HCT116 (cell line): ENCODE measurements around the gene CREBBP. TPM values are rescaled to one million over a fixed set of nuclear protein-coding genes. Genes with fewer than 3 reads are reported as not detected.

Source experiments
- ATAC-seq: fragments of 200-7000 bp; cut with Tn5 transposase; 2 replicates; pipeline ENCODE4 v1.9.1; 2020; ENCODE audit warnings: mild to moderate bottlenecking, moderate library complexity
- BruUV-seq: library from RNA; stranded (reverse); fragments of 400-500 nt; replicated peaks from 2 replicates; lab custom pipeline; 2021; lab: Mats Ljungman, UMichigan
- CTCF ChIA-PET: fragments of 300-600 bp; sonication (Branson Sonifier 250); formaldehyde crosslinking; loops from one replicate; lab custom pipeline; 2021; ENCODE audit warnings: antibody characterized with exemption; lab: Charles Lee
- POLR2A ChIA-PET: fragments of 300-600, 350-600 bp; sonication (Branson Sonifier 250); formaldehyde crosslinking; loops from one replicate; lab custom pipeline; 2021; ENCODE audit warnings: antibody characterized with exemption; lab: Charles Lee
- RAD21 ChIA-PET, 2 experiments: fragments of 300-600 bp; sonication (Branson Sonifier 250); formaldehyde crosslinking; loops; one replicate each; lab custom pipeline; 2023; ENCODE audit warnings: low total read pairs in 2 of 2; ENCODE audit not compliant: uncharacterized antibody in 2 of 2, unreplicated experiment in 2 of 2, low non-redundant PET in 1 of 2; lab: Charles Lee
- DNase-seq: peaks from one replicate; pipeline ENCODE4 v3.0.0-alpha.2; 2010; ENCODE audit warnings: low read depth, low spot score
- H2AFZ ChIP-seq: fragments of 200-600 bp; shearing (Covaris generic), sonication (generic); 2 replicates; pipeline ENCODE4 v1.6.1; 2017; ENCODE audit warnings: low read depth, mixed run types, mixed read lengths, antibody characterized with exemption, low read length; ENCODE audit not compliant: poor library complexity, severe bottlenecking
- H3K27ac ChIP-seq: 2 replicates; pipeline ENCODE4 v1.5.1; 2012; ENCODE audit warnings: low read depth, low read length
- H3K27me3 ChIP-seq: fragments of 200-600 bp; sonication (generic); 2 replicates; pipeline ENCODE4 v1.6.1; 2016; ENCODE audit warnings: mixed run types, low read length, mixed read lengths; ENCODE audit not compliant: insufficient read depth
- H3K36me3 ChIP-seq, 2 experiments: fragments of 200-500 bp in 1 of 2; fragments of 200-600 bp in 1 of 2; sonication (Bioruptor generic) in 1 of 2; sonication (generic) in 1 of 2; 2 replicates each; pipeline versions ENCODE4 v1.5.1 to v1.6.1; 2014 to 2016; ENCODE audit warnings: low read length in 2 of 2, inconsistent platforms in 1 of 2, mixed read lengths in 1 of 2, mixed run types in 1 of 2; ENCODE audit not compliant: insufficient read depth in 2 of 2, control insufficient read depth in 1 of 2
- H3K4me1 ChIP-seq, 2 experiments: fragments of 200-600 bp in 1 of 2; sonication (generic) in 1 of 2; 2 replicates each; pipeline versions ENCODE4 v1.5.1 to v1.6.1; 2012 to 2017; ENCODE audit warnings: low read length in 2 of 2, inconsistent platforms in 1 of 2, mild to moderate bottlenecking in 1 of 2, mixed read lengths in 1 of 2, mixed run types in 1 of 2, moderate library complexity in 1 of 2; ENCODE audit not compliant: insufficient read depth in 2 of 2, control insufficient read depth in 1 of 2
- H3K4me2 ChIP-seq: fragments of 200-600 bp; sonication (generic); 2 replicates; pipeline ENCODE4 v1.6.1; 2017; ENCODE audit warnings: mixed run types, low read length, mixed read lengths
- H3K4me3 ChIP-seq, 2 experiments: fragments of 200-600 bp in 1 of 2; sonication (generic) in 1 of 2; replicated peaks in 1 of 2; 2 replicates each; pipeline ENCODE4 v1.5.1; 2011 to 2016; ENCODE audit warnings: low read length in 2 of 2, control low read depth in 1 of 2, low read depth in 1 of 2, mild to moderate bottlenecking in 1 of 2, mixed read lengths in 1 of 2, mixed run types in 1 of 2
- H3K79me2 ChIP-seq: fragments of 200-600 bp; sonication (generic); 2 replicates; pipeline ENCODE4 v1.6.1; 2017; ENCODE audit warnings: mild to moderate bottlenecking, mixed run types, low read length, moderate library complexity, mixed read lengths; ENCODE audit not compliant: insufficient read depth
- H3K9ac ChIP-seq: fragments of 200-600 bp; sonication (generic); 2 replicates; pipeline ENCODE4 v1.6.1; 2016; ENCODE audit warnings: low read length, mixed read lengths
- H3K9me2 ChIP-seq: fragments of 200-600 bp; sonication (generic), shearing (Covaris generic); 2 replicates; pipeline ENCODE4 v1.6.1; 2017; ENCODE audit warnings: mixed run types, mild to moderate bottlenecking, moderate library complexity; ENCODE audit not compliant: insufficient read depth
- H3K9me3 ChIP-seq, 2 experiments: fragments of 200-500 bp in 1 of 2; fragments of 200-600 bp in 1 of 2; sonication (Bioruptor generic) in 1 of 2; sonication (generic) in 1 of 2; 2 replicates each; pipeline ENCODE4 v1.6.1; 2014 to 2017; ENCODE audit warnings: low read length in 2 of 2, mixed read lengths in 2 of 2, inconsistent platforms in 1 of 2, low read depth in 1 of 2, mild to moderate bottlenecking in 1 of 2, mixed run types in 1 of 2, moderate library complexity in 1 of 2; ENCODE audit not compliant: control insufficient read depth in 1 of 2, insufficient read depth in 1 of 2
- H4K20me1 ChIP-seq: fragments of 200-600 bp; sonication (generic), shearing (Covaris generic); 2 replicates; pipeline ENCODE4 v1.6.1; 2017; ENCODE audit warnings: mixed run types, mild to moderate bottlenecking, moderate library complexity; ENCODE audit not compliant: insufficient read depth
- ATF3 ChIP-seq: IDR thresholded peaks from 2 replicates; pipeline ENCODE4 v1.6.1; 2012
- CBX3 ChIP-seq: IDR thresholded peaks from 2 replicates; pipeline ENCODE4 v1.6.1; 2012; ENCODE audit warnings: low read depth
- CTCF ChIP-seq, 3 experiments: fragments of 200-600 bp in 1 of 3; sonication (generic) in 1 of 3; IDR thresholded peaks in 2 of 3; conservative IDR thresholded peaks in 1 of 3; 2 replicates each; pipeline ENCODE4 v1.5.1; 2012 to 2017; ENCODE audit warnings: low read depth in 2 of 3, low read length in 2 of 3, antibody characterized with exemption in 1 of 3, borderline replicate concordance in 1 of 3, control low read depth in 1 of 3, mild to moderate bottlenecking in 1 of 3, mixed read lengths in 1 of 3, mixed run types in 1 of 3, moderate library complexity in 1 of 3; ENCODE audit not compliant: insufficient read depth in 1 of 3
- EGR1 ChIP-seq: IDR thresholded peaks from 2 replicates; pipeline ENCODE4 v1.6.1; 2012; ENCODE audit warnings: low read depth
- REST ChIP-seq: IDR thresholded peaks from 2 replicates; pipeline ENCODE4 v1.6.1; 2012; ENCODE audit warnings: low read depth
- ZBTB33 ChIP-seq: IDR thresholded peaks from 2 replicates; pipeline ENCODE4 v1.6.1; 2011; ENCODE audit warnings: mild to moderate bottlenecking, low read length, moderate library complexity; ENCODE audit not compliant: insufficient replicate concordance; ENCODE audit errors: extremely low read depth
- ZNF274 ChIP-seq: fragments of 200-500 bp; sonication (Bioruptor generic); IDR thresholded peaks from 2 replicates; pipeline ENCODE4 v1.6.1; 2014; ENCODE audit warnings: mild to moderate bottlenecking, low read depth, low read length, inconsistent platforms
- intact Hi-C: fragments of 100-400 bp; cut with micrococcal nuclease; formaldehyde crosslinking; loops from 2 replicates; pipeline ENCODE4 v1.10.0; 2022
- total RNA-seq: library from RNA; stranded (reverse); gene quantifications from one replicate; pipeline ENCODE4 v1.2.1, GENCODE V29; 2021; ENCODE audit not compliant: unreplicated experiment

Gene CREBBP
- total RNA-seq, 1 experiment from 2014 or later: 42.7 TPM

DNA sequence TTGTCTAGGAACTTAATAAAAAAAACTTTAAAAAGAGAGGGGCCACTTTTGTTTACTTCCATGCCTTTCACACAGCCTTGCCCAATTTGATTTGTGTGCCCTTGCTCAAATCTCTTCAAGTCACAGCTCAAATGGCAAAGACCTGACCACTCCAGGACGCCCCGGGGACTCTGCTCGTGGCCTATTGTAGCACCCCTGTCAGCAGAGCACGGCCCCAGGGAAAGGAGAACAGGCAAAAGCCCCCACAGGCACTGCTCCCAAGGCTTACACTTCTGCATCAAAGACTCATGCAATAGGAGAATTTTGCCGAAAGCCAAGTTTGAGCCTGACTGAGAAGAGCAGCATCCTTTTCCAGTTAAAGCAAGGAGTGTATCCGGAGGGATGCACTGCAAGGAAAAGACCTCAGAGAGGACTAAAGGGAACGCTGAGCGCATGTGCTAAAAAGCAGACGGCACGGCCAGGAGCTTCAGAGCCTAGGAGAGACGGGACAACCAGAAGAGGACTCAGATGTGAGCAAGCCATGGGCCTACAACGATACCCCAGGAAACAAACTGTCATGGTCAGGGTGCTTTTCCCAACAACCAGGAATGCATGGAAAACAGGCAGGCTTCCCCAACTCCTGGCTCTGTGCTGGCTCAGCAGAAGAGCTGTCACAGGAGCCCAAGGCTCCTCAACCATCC lies 8.2 kb downstream of the CREBBP start:
- CTCF ChIA-PET: no interaction called here

DNA sequence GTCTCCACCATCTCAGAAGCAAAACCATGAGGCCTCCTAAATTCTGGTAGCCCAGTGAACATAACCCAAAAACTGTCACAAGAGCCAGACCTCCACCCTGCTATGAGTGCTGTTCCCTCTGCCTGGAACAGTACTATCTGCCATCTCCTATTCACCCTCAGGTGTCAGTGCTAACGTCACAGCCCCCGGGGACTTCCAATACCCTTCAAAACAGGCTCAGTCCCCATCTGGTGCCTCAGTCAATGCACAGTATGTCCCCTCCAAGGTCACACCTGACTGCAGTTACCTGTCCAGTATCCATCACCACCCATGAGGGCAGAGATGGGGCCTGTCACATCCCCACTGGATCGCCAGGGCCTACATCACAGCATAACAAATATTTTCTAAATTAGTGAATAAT lies 11.5 kb downstream of the CREBBP start:
- H3K9me3 ChIP-seq: no peaks in the 10 kb centered on the region
- H2AFZ ChIP-seq: no peak overlapping the region
- H3K27ac ChIP-seq: no peak overlapping the region
- no peaks in the 10 kb centered on the region for H3K9me2 ChIP-seq
- DNase-seq: no peak
- ChIA-PET POLR2A (no interaction called here), CTCF (no interaction called here), RAD21 (no interaction called here)
- no peak overlapping the region for H3K4me2 ChIP-seq
- no TSS peak for BruUV-seq
- TF ChIP-seq ZBTB33: no peak
- no peak for TF ChIP-seq REST
- TF ChIP-seq ZNF274: no peak
- TF ChIP-seq CTCF (IDR thresholded peaks at IDR 0.05 in 2 of 3, conservative IDR thresholded peaks at IDR 0.05 in 1 of 3; ENCODE audit: borderline replicate concordance in 1 of 3, insufficient read depth in 1 of 3, low read depth in 2 of 3, low read length in 2 of 3): no peak
- no peak for TF ChIP-seq CBX3
- TF ChIP-seq ATF3: no peak
- intact Hi-C loops: no loop called here
- peaks cover 14 to 25% of the 10 kb centered on the region in 2 experiments for H3K4me1 ChIP-seq
- H3K79me2 ChIP-seq: peaks cover 100% of the 10 kb centered on the region
- peaks cover 23% of the 10 kb centered on the region; the same call in 1 of the 2 replicates for H4K20me1 ChIP-seq
- no peak overlapping the region for H3K4me3 ChIP-seq
- no peaks in the 10 kb centered on the region for H3K36me3 ChIP-seq
- no peak for ATAC-seq
- no peaks in the 10 kb centered on the region for H3K27me3 ChIP-seq
- H3K9ac ChIP-seq: no peak overlapping the region

More for the DNA sequence above, 8.2 kb downstream of the CREBBP start:
- Histone ChIP-seq H3K4me3 (no peak overlapping the region), H3K4me2 (peak overlapping the region; percentile 61), H3K9ac (no peak overlapping the region), H4K20me1 (peaks cover 26% of the 10 kb centered on the region; the same call in 1 of the 2 replicates), H3K27ac (0 out of 2 replicates have a peak overlapping the region, but pooled peaks have one; percentile 15), H3K27me3 (no peaks in the 10 kb centered on the region), H3K9me3 (no peaks in the 10 kb centered on the region), H3K79me2 (peaks cover 100% of the 10 kb centered on the region), H3K9me2 (no peaks in the 10 kb centered on the region), H3K36me3 (no peaks in the 10 kb centered on the region)
- ChIA-PET POLR2A (no interaction called here), RAD21 (no interaction called here)
- no TSS peak for BruUV-seq
- ATAC-seq (no peak), DNase-seq (no peak)
- intact Hi-C loops: no loop called here
- no peak for TF ChIP-seq EGR1
- TF ChIP-seq, all 23 proteins: peak for 0
- Histone ChIP-seq H3K4me1 (peaks cover 14 to 25% of the 10 kb centered on the region in 2 experiments), H2AFZ (no peak overlapping the region)
